ENCODE data around the gene EIF4G3. TPM values are rescaled to one million over a fixed set of nuclear protein-coding genes. Genes with fewer than 3 reads are reported as not detected.

Gene EIF4G3
- total and polyA plus RNA-seq, 12 donors = 13.3 to 50.2 (median 36.1) TPM

DNA sequence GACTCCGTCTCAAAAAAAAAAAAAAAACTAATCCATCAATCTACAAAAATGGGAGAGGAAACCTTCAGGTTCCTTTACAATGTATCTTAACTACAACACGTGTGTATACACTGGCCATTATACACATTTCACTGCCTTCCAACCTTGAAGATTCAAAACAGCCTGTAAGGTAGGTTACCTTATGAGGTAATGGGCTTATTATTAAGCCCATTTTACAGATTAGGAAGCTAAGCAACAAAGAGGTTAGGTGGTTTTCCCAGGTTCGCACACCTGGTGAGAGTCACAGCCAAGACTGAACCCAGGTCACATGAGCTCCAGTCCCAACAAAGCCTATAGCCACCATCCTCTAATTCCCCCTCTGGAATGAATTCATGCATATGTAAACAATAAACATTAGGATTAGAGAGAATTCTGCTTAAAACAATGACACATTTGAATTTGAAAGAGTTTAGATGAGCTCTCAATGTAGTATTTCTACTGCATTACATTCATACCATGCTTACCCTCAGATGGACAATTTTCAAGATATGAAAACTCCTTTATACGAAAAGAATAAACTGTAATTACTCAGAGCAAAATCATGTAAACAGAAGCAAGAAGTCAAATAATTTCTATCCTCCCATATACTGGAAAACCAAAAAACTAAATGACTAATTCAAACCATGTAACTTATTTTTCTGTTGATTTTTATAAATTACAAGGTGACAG lies 54.8 kb downstream of the EIF4G3 start:
- Histone ChIP-seq H3K4me3 (no peak overlapping the region), H3K36me3 (peaks cover 0 to 28% (median 3%) of the 10 kb centered on the region in 9 donors), H3K9me3 (no peaks in the 10 kb centered on the region), H3K4me1 (peaks cover 0 to 35% (median 11%) of the 10 kb centered on the region in 9 donors), H3K27ac (no peak overlapping the region), H3K27me3 (no peaks in the 10 kb centered on the region)
- WGBS, 2 donors = 93 to 96% methylated on average over 4 of the region's 4 CpGs
- ATAC-seq (no peak), DNase-seq (no peak)
- TF ChIP-seq, protein P1, sequence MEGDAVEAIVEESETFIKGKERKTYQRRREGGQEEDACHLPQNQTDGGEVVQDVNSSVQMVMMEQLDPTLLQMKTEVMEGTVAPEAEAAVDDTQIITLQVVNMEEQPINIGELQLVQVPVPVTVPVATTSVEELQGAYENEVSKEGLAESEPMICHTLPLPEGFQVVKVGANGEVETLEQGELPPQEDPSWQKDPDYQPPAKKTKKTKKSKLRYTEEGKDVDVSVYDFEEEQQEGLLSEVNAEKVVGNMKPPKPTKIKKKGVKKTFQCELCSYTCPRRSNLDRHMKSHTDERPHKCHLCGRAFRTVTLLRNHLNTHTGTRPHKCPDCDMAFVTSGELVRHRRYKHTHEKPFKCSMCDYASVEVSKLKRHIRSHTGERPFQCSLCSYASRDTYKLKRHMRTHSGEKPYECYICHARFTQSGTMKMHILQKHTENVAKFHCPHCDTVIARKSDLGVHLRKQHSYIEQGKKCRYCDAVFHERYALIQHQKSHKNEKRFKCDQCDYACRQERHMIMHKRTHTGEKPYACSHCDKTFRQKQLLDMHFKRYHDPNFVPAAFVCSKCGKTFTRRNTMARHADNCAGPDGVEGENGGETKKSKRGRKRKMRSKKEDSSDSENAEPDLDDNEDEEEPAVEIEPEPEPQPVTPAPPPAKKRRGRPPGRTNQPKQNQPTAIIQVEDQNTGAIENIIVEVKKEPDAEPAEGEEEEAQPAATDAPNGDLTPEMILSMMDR (IDR thresholded peaks at IDR 0.05) = no peak
- intact Hi-C loops (cut with DNase I) = no loop called here

DNA sequence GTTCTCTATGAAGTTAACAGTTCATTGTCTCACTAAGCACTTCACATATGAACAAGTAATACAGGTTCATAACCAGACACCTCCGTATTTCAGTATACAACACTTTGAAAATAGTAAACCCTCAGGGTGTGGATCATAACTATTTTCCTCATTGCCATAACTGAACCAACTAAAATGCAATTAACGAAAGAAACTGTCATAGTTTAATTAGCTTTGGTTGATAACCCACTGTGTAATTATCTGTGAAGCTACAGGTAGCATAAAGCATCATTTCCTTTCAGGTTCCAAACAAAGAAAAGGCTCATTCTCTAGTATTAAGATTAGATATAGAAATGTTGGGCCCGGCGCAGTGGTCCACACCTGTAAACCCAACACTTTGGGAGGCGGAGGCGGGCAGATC lies 58.5 kb downstream of the EIF4G3 start:
- TF ChIP-seq, protein P1 (IDR thresholded peaks at IDR 0.05) = no peak
- ATAC-seq (no peak), DNase-seq (no peak)
- H3K36me3 ChIP-seq = peaks cover 0 to 15% (median 0%) of the 10 kb centered on the region in 9 donors
- intact Hi-C loops (cut with DNase I) = no loop called here
- H3K4me3 ChIP-seq = no peak overlapping the region
- no peak overlapping the region for H3K27ac ChIP-seq
- H3K9me3 ChIP-seq = no peaks in the 10 kb centered on the region
- peaks cover 0 to 32% (median 20%) of the 10 kb centered on the region in 9 donors for H3K4me1 ChIP-seq
- H3K27me3 ChIP-seq = no peaks in the 10 kb centered on the region
- 93 to 94% methylated on average over 6 of the region's 6 CpGs for WGBS, 2 donors

DNA sequence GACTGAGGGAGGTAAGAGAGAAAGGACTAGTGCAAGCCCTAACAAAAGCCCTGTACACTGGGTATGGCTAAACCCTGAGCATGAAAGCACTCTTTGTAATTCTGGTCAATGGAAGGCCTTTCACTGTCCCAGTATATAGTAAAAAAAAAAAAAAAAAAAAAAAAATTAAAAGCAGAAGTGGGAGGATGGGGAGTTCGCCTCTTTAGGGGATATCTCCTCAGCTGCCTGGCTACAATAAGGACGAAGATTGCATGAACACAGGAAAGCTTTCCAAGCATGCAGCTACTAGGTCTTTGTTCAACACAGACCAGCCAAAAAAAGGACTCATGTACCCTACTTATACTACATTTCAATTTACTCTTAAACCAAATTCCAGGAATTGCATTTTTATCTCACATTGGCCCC lies 59.1 kb downstream of the EIF4G3 start:
- TF ChIP-seq, protein P1 (IDR thresholded peaks at IDR 0.05) = no peak
- 53 to 58% methylated on average over 2 of the region's 2 CpGs for WGBS, 2 donors
- peaks cover 0 to 36% (median 26%) of the 10 kb centered on the region in 9 donors for H3K4me1 ChIP-seq
- H3K27me3 ChIP-seq = no peaks in the 10 kb centered on the region
- DNase-seq = no peak
- ATAC-seq = peak in 5 of 8 donors; percentile 22 to 55 (median 44)
- H3K36me3 ChIP-seq = peaks cover 0 to 10% (median 0%) of the 10 kb centered on the region in 9 donors
- intact Hi-C loops (cut with DNase I) = no loop called here
- no peak overlapping the region for H3K27ac ChIP-seq
- no peaks in the 10 kb centered on the region for H3K9me3 ChIP-seq
- no peak overlapping the region for H3K4me3 ChIP-seq

DNA sequence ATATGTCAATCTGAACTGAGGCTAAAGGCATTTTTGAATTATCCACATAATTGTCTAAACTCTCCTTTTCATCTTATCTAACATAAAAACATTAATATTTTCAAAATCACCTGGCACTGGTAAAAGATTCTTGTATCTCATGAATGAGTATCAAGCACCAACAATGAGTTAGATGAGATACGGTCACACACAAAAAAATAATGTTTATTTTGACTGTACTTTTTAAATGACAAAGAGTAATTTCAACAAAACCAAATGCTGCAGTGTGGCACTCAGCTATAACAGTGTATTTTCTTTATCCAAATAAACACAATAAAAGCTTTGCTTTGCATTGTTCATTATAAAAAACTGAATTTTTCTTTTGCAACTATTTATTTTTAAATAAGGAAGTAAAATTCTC lies 59.5 kb downstream of the EIF4G3 start:
- no peak overlapping the region for H3K27ac ChIP-seq
- 75 to 81% methylated on average over 1 of the region's 1 CpG for WGBS, 2 donors
- ATAC-seq (no peak), DNase-seq (no peak)
- no peaks in the 10 kb centered on the region for H3K9me3 ChIP-seq
- peaks cover 0 to 38% (median 29%) of the 10 kb centered on the region in 9 donors for H3K4me1 ChIP-seq
- peaks cover 0 to 5% (median 0%) of the 10 kb centered on the region in 9 donors for H3K36me3 ChIP-seq
- TF ChIP-seq, protein P1 (IDR thresholded peaks at IDR 0.05) = no peak
- no peak overlapping the region for H3K4me3 ChIP-seq
- H3K27me3 ChIP-seq = no peaks in the 10 kb centered on the region
- intact Hi-C loops (cut with DNase I) = no loop called here
